Transverse colon (tissue), 4 donors: Measurements from ENCODE around the gene TBX10. TPM values are rescaled to one million over a fixed set of nuclear protein-coding genes. Genes with fewer than 3 reads are reported as not detected.

Experiments used
- DNase-seq: peaks from one replicate; pipeline ENCODE4 v3.0.0-alpha.2; 2019
- H3K27ac ChIP-seq, 4 donors: fragments of 200-600 bp; sonication (generic); 2 replicates each; pipeline ENCODE4 v1.5.1; 2016 to 2018; ENCODE audit warnings: inconsistent platforms in 4 of 4
- H3K27me3 ChIP-seq: fragments of 200-600 bp; sonication (generic); 2 replicates; pipeline ENCODE4 v1.5.1; 2017; ENCODE audit warnings: inconsistent platforms
- H3K36me3 ChIP-seq, 4 donors: fragments of 200-600 bp; sonication (generic); 2 replicates each; pipeline ENCODE4 v1.5.1; 2017 to 2019; ENCODE audit warnings: inconsistent platforms in 4 of 4
- H3K4me1 ChIP-seq, 4 donors: fragments of 200-600 bp; sonication (generic); 2 replicates each; pipeline ENCODE4 v1.5.1; 2017 to 2020; ENCODE audit warnings: inconsistent platforms in 4 of 4
- H3K4me3 ChIP-seq, 4 donors: fragments of 200-600 bp; sonication (generic); 1 replicate in 1 of 4; 2 replicates in 3 of 4; pipeline versions ENCODE4 v1.5.1 to v1.6.1; 2017 to 2019; ENCODE audit warnings: inconsistent platforms in 4 of 4
- H3K9me3 ChIP-seq, 2 donors: fragments of 200-600 bp; sonication (generic); 2 replicates each; pipeline ENCODE4 v1.5.1; 2017 to 2019; ENCODE audit warnings: inconsistent platforms in 2 of 2
- EP300 ChIP-seq: sonication (generic); formaldehyde crosslinking; IDR thresholded peaks from one replicate; pipeline ENCODE4 v1.6.1; 2017; ENCODE audit warnings: antibody characterized with exemption, low read depth
- POLR2A ChIP-seq: fragments of 450-650 bp; IDR thresholded peaks from one replicate; pipeline ENCODE4 v1.6.1; 2016; ENCODE audit warnings: antibody characterized with exemption, mild to moderate bottlenecking, moderate library complexity
- POLR2AphosphoS5 ChIP-seq, 3 donors: sonication (generic); formaldehyde crosslinking; IDR thresholded peaks; one replicate each; pipeline ENCODE4 v1.6.1; 2016; ENCODE audit warnings: antibody characterized with exemption in 3 of 3
- WGBS, 2 donors: methylation state at CpG; one replicate each; pipeline ENCODE4 v1.1.5; 2018; ENCODE audit warnings: low coverage in 1 of 2; 5-methylcytosine and 5-hydroxymethylcytosine counted together
- in situ Hi-C, 4 donors: fragments of 200-750 bp; cut with MboI; loops; one replicate each; pipeline versions ENCODE4 v1.15.0 to v1.15.1; 2017; ENCODE audit warnings: low sequenced_read_pairs in 3 of 4, low pct_ligation_motif_present in 1 of 4, low pct_unique_long_range_greater_than_20kb in 1 of 4
- intact Hi-C: fragments of 100-400 bp; cut with DNase I; formaldehyde crosslinking; loops from one replicate; pipeline ENCODE4 v1.15.1; 2023; ENCODE audit warnings: low total_unique reads
- total RNA-seq, 4 donors: library from RNA; depleted of rRNA; stranded (reverse); fragments of >200 nt; gene quantifications; one replicate each; pipeline ENCODE4 v1.1.0, GENCODE V29; 2016
- TF ChIP-seq, protein P1 (sequence below), 5 experiments: fragments of 200-600 bp in 3 of 5; fragments of 450-650 bp in 2 of 5; sonication (generic) in 3 of 5; IDR thresholded peaks; 1 replicate in 2 of 5; 2 replicates in 3 of 5; pipeline ENCODE4 v1.5.1; 2016 to 2017; ENCODE audit warnings: antibody characterized with exemption in 5 of 5, inconsistent platforms in 3 of 5, mild to moderate bottlenecking in 2 of 5, moderate library complexity in 1 of 5

Gene TBX10
- total RNA-seq, 4 donors from 2014 or later = 1.3 to 16.5 (median 15.0) TPM; not detected in 1

DNA sequence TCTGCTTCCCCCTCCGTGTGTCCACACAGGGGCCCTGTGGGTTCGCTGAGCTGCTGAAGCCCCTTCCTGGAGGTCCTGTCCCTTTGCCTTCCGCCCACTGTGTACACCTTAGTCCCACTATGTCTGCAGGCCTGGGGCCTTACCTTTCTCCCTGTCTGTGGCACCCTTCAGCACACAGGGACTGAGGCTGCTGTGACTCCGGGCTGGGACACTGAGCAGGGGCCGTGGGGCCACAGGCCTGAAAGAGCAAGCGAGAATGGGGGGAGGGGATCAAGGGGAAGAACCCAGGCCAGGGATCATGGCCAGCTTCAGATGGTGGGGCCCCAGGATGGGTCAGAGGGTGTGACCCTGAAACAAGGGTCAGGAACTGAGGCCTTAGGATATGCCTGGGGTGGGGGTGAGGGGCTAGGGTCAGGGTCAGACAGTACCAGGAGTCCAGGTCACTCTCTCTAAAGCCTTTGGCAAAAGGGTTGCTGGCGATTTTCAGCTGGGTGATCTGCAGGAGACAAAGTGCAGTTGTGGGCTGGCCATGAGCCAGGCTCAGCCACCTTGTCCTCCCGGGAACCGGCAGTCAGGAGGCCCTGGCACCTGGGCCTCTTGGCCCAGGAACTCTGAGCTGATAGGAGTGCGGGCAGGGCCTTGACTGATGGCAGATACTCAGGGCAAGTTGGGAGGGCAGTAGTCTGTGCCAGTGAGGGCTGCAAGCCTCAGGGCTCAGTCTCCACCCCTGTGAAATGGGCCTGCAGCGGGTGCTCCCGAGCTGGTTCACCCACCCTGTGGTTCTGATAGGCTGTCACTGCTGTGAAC is 7.2 kb downstream of the TBX10 start:
- in situ Hi-C loops (no loop called here), intact Hi-C loops (no loop called here)
- Histone ChIP-seq H3K9me3 (no peaks in the 10 kb centered on the region), H3K4me1 (peaks cover 9 to 42% (median 33%) of the 10 kb centered on the region in 4 donors), H3K27me3 (no peaks in the 10 kb centered on the region), H3K27ac (peak overlapping the region; percentile 31 to 98 (median 94)), H3K36me3 (no peaks in the 10 kb centered on the region), H3K4me3 (no peak overlapping the region)
- 62% methylated on average over 11 of the region's 12 CpGs; no CpG with 5 or more reads in 1 of the 2 donors for WGBS, 2 donors
- TF ChIP-seq EP300 (no peak), POLR2A (no peak), POLR2AphosphoS5 (IDR thresholded peaks at IDR 0.05) (no peak)
- TF ChIP-seq, protein P1, sequence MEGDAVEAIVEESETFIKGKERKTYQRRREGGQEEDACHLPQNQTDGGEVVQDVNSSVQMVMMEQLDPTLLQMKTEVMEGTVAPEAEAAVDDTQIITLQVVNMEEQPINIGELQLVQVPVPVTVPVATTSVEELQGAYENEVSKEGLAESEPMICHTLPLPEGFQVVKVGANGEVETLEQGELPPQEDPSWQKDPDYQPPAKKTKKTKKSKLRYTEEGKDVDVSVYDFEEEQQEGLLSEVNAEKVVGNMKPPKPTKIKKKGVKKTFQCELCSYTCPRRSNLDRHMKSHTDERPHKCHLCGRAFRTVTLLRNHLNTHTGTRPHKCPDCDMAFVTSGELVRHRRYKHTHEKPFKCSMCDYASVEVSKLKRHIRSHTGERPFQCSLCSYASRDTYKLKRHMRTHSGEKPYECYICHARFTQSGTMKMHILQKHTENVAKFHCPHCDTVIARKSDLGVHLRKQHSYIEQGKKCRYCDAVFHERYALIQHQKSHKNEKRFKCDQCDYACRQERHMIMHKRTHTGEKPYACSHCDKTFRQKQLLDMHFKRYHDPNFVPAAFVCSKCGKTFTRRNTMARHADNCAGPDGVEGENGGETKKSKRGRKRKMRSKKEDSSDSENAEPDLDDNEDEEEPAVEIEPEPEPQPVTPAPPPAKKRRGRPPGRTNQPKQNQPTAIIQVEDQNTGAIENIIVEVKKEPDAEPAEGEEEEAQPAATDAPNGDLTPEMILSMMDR (IDR thresholded peaks at IDR 0.05) = no peak
- peak; percentile 80 for DNase-seq

DNA sequence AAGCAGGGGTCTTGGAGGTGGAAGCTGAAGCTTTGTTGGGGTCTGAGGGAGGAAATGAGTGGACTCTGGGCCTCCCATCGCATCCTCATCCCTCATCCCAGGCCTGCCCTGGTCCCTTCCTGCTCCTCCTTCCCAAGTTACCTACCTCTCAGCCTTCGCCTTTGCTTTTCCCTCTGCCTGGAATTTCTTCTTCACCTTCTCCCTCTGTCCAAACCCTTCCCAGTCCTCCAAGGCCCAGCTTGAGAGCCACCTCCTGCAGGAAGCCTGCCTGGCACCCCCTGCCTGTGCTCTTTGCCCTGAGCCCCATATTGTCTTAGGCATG is 7.7 kb downstream of the TBX10 start:
- H3K27me3 ChIP-seq = no peaks in the 10 kb centered on the region
- DNase-seq = no peak
- no peak for TF ChIP-seq EP300
- TF ChIP-seq POLR2A = no peak
- TF ChIP-seq, protein P1 (IDR thresholded peaks at IDR 0.05) = no peak
- no peak for TF ChIP-seq POLR2AphosphoS5 (IDR thresholded peaks at IDR 0.05)
- H3K4me3 ChIP-seq = no peak overlapping the region
- peak overlapping the region; percentile 31 to 98 (median 94) for H3K27ac ChIP-seq
- in situ Hi-C loops = no loop called here
- intact Hi-C loops = no loop called here
- peaks cover 9 to 42% (median 33%) of the 10 kb centered on the region in 4 donors for H3K4me1 ChIP-seq
- WGBS, 2 donors = 93% methylated on average over 2 of the region's 2 CpGs; no CpG with 5 or more reads in 1 of the 2 donors
- no peaks in the 10 kb centered on the region for H3K9me3 ChIP-seq
- no peaks in the 10 kb centered on the region for H3K36me3 ChIP-seq

DNA sequence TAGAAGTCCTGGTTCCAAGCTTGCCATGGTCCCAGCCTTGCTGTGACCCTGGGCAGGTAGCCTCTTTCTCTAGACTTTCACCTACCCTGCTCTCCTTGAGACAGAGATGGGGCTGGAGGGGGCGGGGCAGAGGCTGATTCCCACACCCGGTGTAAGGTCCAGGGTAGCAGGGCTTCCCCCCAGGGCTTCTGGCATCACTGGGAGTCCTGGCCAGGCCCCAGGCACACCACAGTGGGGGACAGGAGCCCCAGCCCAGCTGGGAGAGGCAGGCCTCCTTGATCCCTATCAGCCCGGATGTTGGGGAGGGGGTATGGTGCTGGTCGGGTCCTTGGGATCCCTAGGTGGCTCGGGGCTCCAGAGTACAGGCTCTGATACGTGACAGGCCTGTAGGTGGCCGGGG is 8.2 kb downstream of the TBX10 start:
- DNase-seq = peak; percentile 51
- peak overlapping the region; percentile 91 to 98 (median 97) for H3K27ac ChIP-seq
- H3K9me3 ChIP-seq = no peaks in the 10 kb centered on the region
- TF ChIP-seq EP300 (no peak), POLR2A (no peak), POLR2AphosphoS5 (IDR thresholded peaks at IDR 0.05) (no peak)
- TF ChIP-seq, protein P1 (IDR thresholded peaks at IDR 0.05) = no peak
- no peak overlapping the region for H3K4me3 ChIP-seq
- no peaks in the 10 kb centered on the region for H3K27me3 ChIP-seq
- H3K36me3 ChIP-seq = no peaks in the 10 kb centered on the region
- 70% methylated on average over 7 of the region's 7 CpGs; no CpG with 5 or more reads in 1 of the 2 donors for WGBS, 2 donors
- intact Hi-C loops (no loop called here), in situ Hi-C loops (no loop called here)
- H3K4me1 ChIP-seq = peaks cover 9 to 42% (median 33%) of the 10 kb centered on the region in 4 donors

DNA sequence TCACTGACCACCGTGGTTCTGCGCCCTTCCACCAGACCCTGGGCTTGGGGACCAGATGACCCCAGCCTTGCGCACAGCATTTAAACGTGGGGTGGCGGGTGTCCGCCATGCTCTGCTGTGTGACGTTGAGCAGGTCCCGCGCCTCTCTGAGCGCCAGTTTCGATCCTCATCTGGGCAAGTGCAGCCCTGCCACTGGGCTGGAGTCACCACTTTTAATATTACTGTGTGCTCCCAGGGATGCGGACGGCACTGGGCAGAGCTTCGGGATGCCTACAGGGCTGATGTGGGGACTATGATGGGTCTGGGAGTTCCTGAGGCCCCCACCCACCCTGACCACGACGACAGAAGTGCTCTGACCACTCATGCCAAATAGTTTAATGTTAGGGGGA is 8.6 kb downstream of the TBX10 start:
- in situ Hi-C loops = no loop called here
- H3K4me3 ChIP-seq = peak overlapping the region; percentile 37 to 64 (median 57)
- no peaks in the 10 kb centered on the region for H3K27me3 ChIP-seq
- peak overlapping the region; percentile 91 to 98 (median 97) for H3K27ac ChIP-seq
- peaks cover 9 to 42% (median 33%) of the 10 kb centered on the region in 4 donors for H3K4me1 ChIP-seq
- intact Hi-C loops = no loop called here
- H3K9me3 ChIP-seq = no peaks in the 10 kb centered on the region
- no peaks in the 10 kb centered on the region for H3K36me3 ChIP-seq
- no peak for DNase-seq
- 58 to 61% methylated on average over 2 to 16 of the region's 16 CpGs for WGBS, 2 donors
- TF ChIP-seq POLR2AphosphoS5 (IDR thresholded peaks at IDR 0.05) (no peak), EP300 (no peak)
- TF ChIP-seq, protein P1 (IDR thresholded peaks at IDR 0.05) = peak in 2 of 5 experiments; percentile 18 to 28
